K562 (cell line): ENCODE measurements around the gene CSMD2. TPM values are rescaled to one million over a fixed set of nuclear protein-coding genes. Genes with fewer than 3 reads are reported as not detected.

Experiments used
- ATAC-seq: fragments of 200-7000 bp; cut with Tn5 transposase; 3 replicates; pipeline ENCODE4 v1.9.1; 2020; ENCODE audit warnings: moderate library complexity
- BruUV-seq: library from RNA; stranded (reverse); fragments of 400-500 nt; replicated peaks from 2 replicates; lab custom pipeline; 2021; lab: Mats Ljungman, UMichigan
- CTCF ChIA-PET: fragments of 300-600 bp; formaldehyde crosslinking; extraction: SDS; loops from one replicate; lab custom pipeline; 2021; ENCODE audit warnings: low intra/inter-chr PET ratio; lab: Yijun Ruan, JAX
- POLR2A ChIA-PET: fragments of 300-600, 350-650 bp; sonication (Branson Sonifier 250); formaldehyde crosslinking; extraction: SDS; loops from one replicate; lab custom pipeline; 2021; ENCODE audit warnings: antibody characterized with exemption, inconsistent platforms; lab: Yijun Ruan, JAX
- DNase-seq, 4 experiments: peaks; one replicate each; pipeline versions ENCODE4 v3.0.0 to v3.0.0-alpha.2; 2011 to 2018; ENCODE audit warnings: low spot score in 3 of 4, mixed read lengths in 3 of 4; ENCODE audit errors: extremely low read depth in 1 of 4
- FAIRE-seq: peaks from 2 replicates; lab custom pipeline; 2011; peaks lifted over from hg19 to GRCh38; lab: Jason Lieb, UNC
- H2AFZ ChIP-seq: 2 replicates; pipeline ENCODE4 v1.6.0; 2011; ENCODE audit warnings: low read depth, low read length, control low read depth, inconsistent platforms
- H3K27ac ChIP-seq: fragments of 200-600 bp; 3 replicates; pipeline ENCODE4 v1.8.0; 2011; ENCODE audit warnings: low read depth, mild to moderate bottlenecking, control low read depth, inconsistent platforms, low read length, moderate library complexity, mixed read lengths; ENCODE audit errors: extremely low read depth
- H3K27me3 ChIP-seq, 2 experiments: fragments of 300-600 bp in 1 of 2; 2 replicates in 1 of 2; 3 replicates in 1 of 2; pipeline versions ENCODE4 v1.6.0 to v1.8.0; 2011; ENCODE audit warnings: inconsistent platforms in 2 of 2, low read length in 2 of 2, mild to moderate bottlenecking in 1 of 2, mixed read lengths in 1 of 2, moderate library complexity in 1 of 2; ENCODE audit not compliant: control insufficient read depth in 2 of 2, insufficient read depth in 2 of 2
- H3K36me3 ChIP-seq: fragments of 300-600 bp; 3 replicates; pipeline ENCODE4 v1.8.0; 2011; ENCODE audit warnings: mild to moderate bottlenecking, low read length, inconsistent platforms; ENCODE audit not compliant: control insufficient read depth, insufficient read depth
- H3K4me1 ChIP-seq, 2 experiments: fragments of 200-600 bp in 1 of 2; replicated peaks in 1 of 2; 2 replicates in 1 of 2; 3 replicates in 1 of 2; pipeline versions ENCODE4 v1.5.1 to v1.8.0; 2011; ENCODE audit warnings: inconsistent platforms in 2 of 2, low read length in 2 of 2, mild to moderate bottlenecking in 1 of 2, mixed read lengths in 1 of 2, moderate library complexity in 1 of 2; ENCODE audit not compliant: control insufficient read depth in 2 of 2, insufficient read depth in 2 of 2
- H3K4me2 ChIP-seq: 2 replicates; pipeline ENCODE4 v1.6.1; 2011; ENCODE audit warnings: low read length, control low read depth, inconsistent platforms, mixed read lengths; ENCODE audit not compliant: insufficient read depth
- H3K4me3 ChIP-seq: fragments of 200-600 bp; sonication (generic), shearing (Covaris generic); 2 replicates; pipeline ENCODE4 v1.5.1; 2016; ENCODE audit warnings: control low read depth, inconsistent platforms
- H3K79me2 ChIP-seq: fragments of 200-600 bp; 3 replicates; pipeline ENCODE4 v1.8.0; 2011; ENCODE audit warnings: low read length, inconsistent platforms; ENCODE audit not compliant: control insufficient read depth, insufficient read depth
- H3K9ac ChIP-seq, 2 experiments: 2 replicates each; pipeline versions ENCODE4 v1.6.0 to v1.6.1; 2011; ENCODE audit warnings: low read depth in 2 of 2, low read length in 2 of 2, control low read depth in 1 of 2, inconsistent platforms in 1 of 2, mild to moderate bottlenecking in 1 of 2, mixed read lengths in 1 of 2; ENCODE audit not compliant: insufficient read depth in 1 of 2
- H3K9me1 ChIP-seq: one replicate; pipeline ENCODE4 v1.6.0; 2011; ENCODE audit warnings: inconsistent platforms, mild to moderate bottlenecking, low read length, moderate library complexity; ENCODE audit not compliant: control insufficient read depth, insufficient read depth
- H3K9me3 ChIP-seq: replicated peaks from 2 replicates; pipeline ENCODE4 v1.5.1; 2011; ENCODE audit warnings: low read depth, low read length, inconsistent platforms; ENCODE audit not compliant: control insufficient read depth, insufficient read depth
- H4K20me1 ChIP-seq: replicated peaks from 2 replicates; pipeline ENCODE4 v1.6.1; 2011; ENCODE audit warnings: low read length, inconsistent platforms, mixed read lengths; ENCODE audit not compliant: control insufficient read depth, insufficient read depth
- BDP1 ChIP-seq: IDR thresholded peaks from 3 replicates; pipeline ENCODE4 v1.6.1; 2011; ENCODE audit not compliant: insufficient read length, insufficient read depth
- CREBBP ChIP-seq: IDR thresholded peaks from one replicate; pipeline ENCODE4 v1.6.1; 2012; ENCODE audit warnings: low read depth, mild to moderate bottlenecking, control low read depth, inconsistent platforms, low read length
- GABPB1 ChIP-seq: sonication (generic); formaldehyde crosslinking; IDR thresholded peaks from 2 replicates; pipeline ENCODE4 v1.8.0; 2022; ENCODE audit warnings: mild to moderate bottlenecking, missing genetic modification reagents
- MAZ ChIP-seq, 2 experiments: fragments of 450-650 bp in 1 of 2; sonication (generic) in 1 of 2; formaldehyde crosslinking; IDR thresholded peaks in 1 of 2; conservative IDR thresholded peaks in 1 of 2; 2 replicates each; pipeline versions ENCODE4 v1.4.0 to v1.5.0; 2020; ENCODE audit warnings: mild to moderate bottlenecking in 1 of 2, missing genetic modification reagents in 1 of 2
- NR3C1 ChIP-seq: sonication (generic); formaldehyde crosslinking; IDR thresholded peaks from 2 replicates; pipeline ENCODE4 v1.8.1; 2022; ENCODE audit warnings: missing genetic modification reagents
- POLR2AphosphoS5 ChIP-seq: IDR thresholded peaks from 2 replicates; pipeline ENCODE4 v1.6.1; 2011; ENCODE audit warnings: mild to moderate bottlenecking, low read depth, low read length, moderate library complexity; ENCODE audit not compliant: control insufficient read depth, insufficient read depth
- STAG1 ChIP-seq: sonication (generic); formaldehyde crosslinking; IDR thresholded peaks from 2 replicates; pipeline ENCODE4 v1.5.0; 2020; ENCODE audit warnings: missing genetic modification reagents, borderline replicate concordance
- TAF7 ChIP-seq: fragments of 450-650 bp; IDR thresholded peaks from 2 replicates; pipeline ENCODE4 v1.6.1; 2016; ENCODE audit warnings: missing genetic modification characterization, missing compliant biosample characterization
- TBL1XR1 ChIP-seq, 2 experiments: IDR thresholded peaks; 2 replicates each; pipeline ENCODE4 v1.6.1; 2012; ENCODE audit warnings: improper control_type of control experiment in 2 of 2, low read length in 2 of 2, mild to moderate bottlenecking in 1 of 2
- TCF15 ChIP-seq: fragments of 250-450 bp; sonication (Bioruptor Pico); IDR thresholded peaks from 2 replicates; pipeline ENCODE4 v1.8.0; 2022; ENCODE audit warnings: moderate library complexity, mild to moderate bottlenecking, inconsistent platforms
- ZNF507 ChIP-seq: conservative IDR thresholded peaks from 2 replicates; pipeline ENCODE4 v1.6.1; 2017; ENCODE audit warnings: missing genetic modification characterization, missing compliant biosample characterization
- ZNF512 ChIP-seq: IDR thresholded peaks from 2 replicates; pipeline ENCODE4 v1.6.1; 2016; ENCODE audit warnings: missing genetic modification characterization, missing compliant biosample characterization
- ZNF639 ChIP-seq, 2 experiments: fragments of 200-800 bp in 1 of 2; sonication (Bioruptor generic) in 1 of 2; sonication (generic) in 1 of 2; formaldehyde crosslinking in 1 of 2; IDR thresholded peaks in 1 of 2; conservative IDR thresholded peaks in 1 of 2; 2 replicates each; pipeline versions ENCODE4 v1.5.0 to v1.6.1; 2016 to 2020; ENCODE audit warnings: missing compliant biosample characterization in 1 of 2, missing genetic modification characterization in 1 of 2, missing genetic modification reagents in 1 of 2
- ZNF707 ChIP-seq: fragments of 250-450 bp; sonication (Bioruptor Pico); conservative IDR thresholded peaks from 2 replicates; pipeline ENCODE4 v1.8.0; 2022; ENCODE audit warnings: inconsistent platforms, mild to moderate bottlenecking, moderate library complexity
- ZNF75A ChIP-seq: fragments of 450-650 bp; formaldehyde crosslinking; IDR thresholded peaks from 2 replicates; pipeline ENCODE4 v1.4.0; 2020; ENCODE audit warnings: mild to moderate bottlenecking
- WGBS: fragments of 100-300 bp; shearing (Covaris generic); methylation state at CpG from one replicate; pipeline ENCODE4 v1.1.6; 2016; ENCODE audit warnings: low coverage, mixed read lengths; ENCODE audit not compliant: insufficient coverage; ENCODE audit errors: missing lambda C conversion rate; 5-methylcytosine and 5-hydroxymethylcytosine counted together
- in situ Hi-C: fragments of 300-500 bp; cut with MboI; formaldehyde crosslinking; loops from 4 replicates; pipeline ENCODE4 v1.15.0; 2018; ENCODE audit warnings: inconsistent platforms, mixed read lengths
- intact Hi-C: fragments of 100-400 bp; cut with micrococcal nuclease; formaldehyde crosslinking; loops from 2 replicates; pipeline ENCODE4 v1.14.2; 2022
- polyA plus RNA-seq, 8 experiments: library from polyadenylated mRNA; depleted of rRNA in 4 of 8; stranded (reverse) in 5 of 8; unstranded in 3 of 8; fragments of >200 nt; fragmentation: Nextera tagmentation in 2 of 8; fragmentation: Illumina TruSeq in 1 of 8; extraction: Ambion mirVana in 2 of 8; extraction: Trizol in 1 of 8; gene quantifications; 2 replicates each; pipeline versions ENCODE4 v1.2.1 to v1.2.3, GENCODE V29; 2011 to 2014; ENCODE audit warnings: inconsistent platforms in 1 of 8, missing spikeins in 1 of 8
- total RNA-seq, 7 experiments: library from RNA; depleted of rRNA in 6 of 7; stranded (reverse); fragments of >200 nt in 6 of 7; fragmentation: Illumina TruSeq in 2 of 7; extraction: Trizol in 2 of 7; gene quantifications; 2 replicates each; pipeline versions ENCODE4 v1.2.1 to v1.2.3, GENCODE V29; 2011 to 2021; ENCODE audit warnings: low replicate concordance in 1 of 7

CSMD2 gene
- total and polyA plus RNA-seq, 9 of the 15 experiments (the other 6 are each of a cell fraction or from before 2014, with no cell fraction given), result not detected

GRCh38 chr1:33762962-33763361, 402.1 kb downstream of the CSMD2 start:
- Histone ChIP-seq H3K9me3 (no peaks in the 10 kb centered on the region), H3K4me3 (no peak overlapping the region), H3K9ac (no peak overlapping the region), H3K36me3 (no peaks in the 10 kb centered on the region), H3K9me1 (no peaks in the 10 kb centered on the region), H3K79me2 (no peaks in the 10 kb centered on the region), H4K20me1 (no peaks in the 10 kb centered on the region), H3K27ac (no peak overlapping the region), H3K4me2 (no peak overlapping the region), H3K27me3 (no peaks in the 10 kb centered on the region), H3K4me1 (no peaks in the 10 kb centered on the region), H2AFZ (no peak overlapping the region)
- TF ChIP-seq BDP1 (no peak), ZNF75A (CRISPR knock-in tag) (no peak), ZNF639 (CRISPR knock-in tag; conservative IDR thresholded peaks at IDR 0.05 in 1 of 2, IDR thresholded peaks at IDR 0.05 in 1 of 2) (no peak), ZNF507 (no peak), NR3C1 (CRISPR knock-in tag) (no peak), ZNF512 (no peak), TCF15 (no peak), ZNF707 (CRISPR knock-in tag) (no peak), CREBBP (no peak), STAG1 (no peak), MAZ (CRISPR knock-in tag; conservative IDR thresholded peaks at IDR 0.05 in 1 of 2, IDR thresholded peaks at IDR 0.05 in 1 of 2) (no peak), TAF7 (no peak), GABPB1 (no peak), POLR2AphosphoS5 (no peak), TBL1XR1 (IDR thresholded peaks at IDR 0.05; ENCODE audit: low read length in 2 of 2) (no peak)
- BruUV-seq, result no TSS peak
- ChIA-PET POLR2A (no interaction called here), CTCF (no interaction called here)
- 0% methylated on average over 2 of the region's 2 CpGs for WGBS
- FAIRE-seq (no peak), DNase-seq (no peak), ATAC-seq (no peak)
- in situ Hi-C loops, result no loop called here
- intact Hi-C loops, result no loop called here
